HepG2 (cell line): ENCODE data around the gene RASA2. TPM values are rescaled to one million over a fixed set of nuclear protein-coding genes. Genes with fewer than 3 reads are reported as not detected.

Source experiments
- ATAC-seq: fragments of 200-7000 bp; cut with Tn5 transposase; 3 replicates; pipeline ENCODE4 v1.9.1; 2020; ENCODE audit warnings: mild to moderate bottlenecking, moderate library complexity
- BruUV-seq: library from RNA; stranded (reverse); fragments of 400-500 nt; replicated peaks from 2 replicates; lab custom pipeline; 2021; lab: Mats Ljungman, UMichigan
- CTCF ChIA-PET: fragments of 300-600 bp; formaldehyde crosslinking; extraction: SDS; loops from one replicate; lab custom pipeline; 2021; ENCODE audit warnings: low total read pairs, inconsistent platforms, low intra/inter-chr PET ratio; lab: Yijun Ruan, JAX
- POLR2A ChIA-PET: fragments of 350-600 bp; sonication (Branson Sonifier 250); formaldehyde crosslinking; loops from one replicate; lab custom pipeline; 2020; ENCODE audit warnings: antibody characterized with exemption, inconsistent platforms; lab: Yijun Ruan, JAX
- DNase-seq: peaks from one replicate; pipeline ENCODE4 v3.0.0-alpha.2; 2015; ENCODE audit warnings: low spot score
- FAIRE-seq: peaks from 3 replicates; lab custom pipeline; 2011; peaks lifted over from hg19 to GRCh38; lab: Jason Lieb, UNC
- H2AFZ ChIP-seq: one replicate; pipeline ENCODE4 v1.6.1; 2011; ENCODE audit warnings: low read length, inconsistent platforms
- H3K27ac ChIP-seq: fragments of 300-600 bp; 3 replicates; pipeline ENCODE4 v1.8.0; 2011; ENCODE audit warnings: mixed run types, mild to moderate bottlenecking, mixed read lengths, low read length, inconsistent platforms; ENCODE audit not compliant: insufficient read depth; ENCODE audit errors: extremely low read length
- H3K27me3 ChIP-seq, 2 experiments: fragments of 200-600 bp in 1 of 2; 2 replicates in 1 of 2; 3 replicates in 1 of 2; pipeline versions ENCODE4 v1.6.0 to v1.8.0; 2011; ENCODE audit warnings: low read length in 2 of 2, mild to moderate bottlenecking in 2 of 2, moderate library complexity in 2 of 2, inconsistent platforms in 1 of 2; ENCODE audit not compliant: insufficient read depth in 2 of 2, control insufficient read depth in 1 of 2
- H3K36me3 ChIP-seq, 2 experiments: fragments of 200-600 bp in 1 of 2; replicated peaks in 1 of 2; 2 replicates in 1 of 2; 3 replicates in 1 of 2; pipeline versions ENCODE4 v1.5.1 to v1.8.0; 2011; ENCODE audit warnings: low read length in 2 of 2, inconsistent platforms in 1 of 2; ENCODE audit not compliant: insufficient read depth in 2 of 2, control insufficient read depth in 1 of 2
- H3K4me1 ChIP-seq: 2 replicates; pipeline ENCODE4 v1.5.1; 2012; ENCODE audit warnings: low read length, inconsistent platforms; ENCODE audit not compliant: insufficient read depth
- H3K4me2 ChIP-seq: 2 replicates; pipeline ENCODE4 v1.6.0; 2011; ENCODE audit warnings: low read depth, low read length, inconsistent platforms
- H3K4me3 ChIP-seq, 3 experiments: fragments of 200-600 bp in 1 of 3; sonication (generic), shearing (Covaris generic) in 1 of 3; replicated peaks in 1 of 3; 2 replicates each; pipeline ENCODE4 v1.5.1; 2011 to 2016; ENCODE audit warnings: low read length in 3 of 3, inconsistent platforms in 2 of 3, low read depth in 2 of 3, mild to moderate bottlenecking in 2 of 3, control low read depth in 1 of 3, mixed read lengths in 1 of 3; ENCODE audit not compliant: insufficient read depth in 1 of 3
- H3K79me2 ChIP-seq: one replicate; pipeline ENCODE4 v1.6.1; 2011; ENCODE audit warnings: low read length, inconsistent platforms; ENCODE audit not compliant: insufficient read depth
- H3K9ac ChIP-seq: 2 replicates; pipeline ENCODE4 v1.6.0; 2011; ENCODE audit warnings: mild to moderate bottlenecking, low read depth, low read length, inconsistent platforms; ENCODE audit not compliant: insufficient read depth
- H3K9me3 ChIP-seq: 2 replicates; pipeline ENCODE4 v1.5.1; 2012; ENCODE audit warnings: mild to moderate bottlenecking, low read length
- H4K20me1 ChIP-seq: 2 replicates; pipeline ENCODE4 v1.6.0; 2011; ENCODE audit warnings: inconsistent platforms, mild to moderate bottlenecking, low read length, moderate library complexity; ENCODE audit not compliant: insufficient read depth
- PPARG ChIP-seq: conservative IDR thresholded peaks from 2 replicates; pipeline ENCODE4 v1.6.1; 2016; ENCODE audit warnings: missing biosample characterization, missing genetic modification reagents
- RFX3 ChIP-seq: IDR thresholded peaks from 2 replicates; pipeline ENCODE4 v1.6.1; 2016; ENCODE audit warnings: missing biosample characterization, missing genetic modification reagents
- ZNF446 ChIP-seq: sonication (generic); formaldehyde crosslinking; IDR thresholded peaks from 2 replicates; pipeline ENCODE4 v1.5.0; 2020; ENCODE audit warnings: mild to moderate bottlenecking, missing genetic modification reagents
- ZNF598 ChIP-seq: sonication (generic); formaldehyde crosslinking; IDR thresholded peaks from 2 replicates; pipeline ENCODE4 v1.5.1; 2020; ENCODE audit warnings: mild to moderate bottlenecking, missing genetic modification reagents, borderline replicate concordance
- WGBS: methylation state at CpG from one replicate; pipeline ENCODE4 v1.1.6; 2017; ENCODE audit warnings: low lambda C conversion rate; 5-methylcytosine and 5-hydroxymethylcytosine counted together
- in situ Hi-C: cut with HindIII; loops from 2 replicates; pipeline ENCODE4 v1.10.0; 2017; ENCODE audit warnings: low pct_unique_long_range_greater_than_20kb; ENCODE audit not compliant: extremely low pct_ligation_motif_present
- intact Hi-C: fragments of 100-400 bp; cut with micrococcal nuclease; formaldehyde crosslinking; loops from one replicate; pipeline ENCODE4 v1.10.0; 2022; ENCODE audit not compliant: unreplicated experiment
- polyA plus RNA-seq, 8 experiments: library from polyadenylated mRNA; depleted of rRNA in 3 of 8; stranded (reverse) in 7 of 8; unstranded in 1 of 8; fragments of >200 nt; fragmentation: Illumina TruSeq in 4 of 8; extraction: Trizol in 4 of 8; gene quantifications; 2 replicates each; pipeline versions ENCODE4 v1.2.1 to v1.2.3, GENCODE V29; 2011 to 2016; ENCODE audit warnings: low read depth in 4 of 8, missing spikeins in 1 of 8, mixed read lengths in 1 of 8; ENCODE audit not compliant: insufficient read depth in 1 of 8
- total RNA-seq, 5 experiments: library from RNA; depleted of rRNA; stranded (reverse); fragments of >200 nt; fragmentation: Illumina TruSeq; extraction: Trizol; gene quantifications; 2 replicates each; pipeline ENCODE4 v1.2.3, GENCODE V29; 2016; ENCODE audit warnings: low read depth in 1 of 5
- TF ChIP-seq, protein P1 (sequence below): sonication (generic); formaldehyde crosslinking; IDR thresholded peaks from 2 replicates; pipeline ENCODE4 v1.5.0; 2020; ENCODE audit warnings: mild to moderate bottlenecking, missing genetic modification reagents, borderline replicate concordance

The RASA2 gene
- total and polyA plus RNA-seq, 2 of the 13 experiments (the other 11 are each of a cell fraction or from before 2014, with no cell fraction given): 5.4 to 8.5 TPM

DNA sequence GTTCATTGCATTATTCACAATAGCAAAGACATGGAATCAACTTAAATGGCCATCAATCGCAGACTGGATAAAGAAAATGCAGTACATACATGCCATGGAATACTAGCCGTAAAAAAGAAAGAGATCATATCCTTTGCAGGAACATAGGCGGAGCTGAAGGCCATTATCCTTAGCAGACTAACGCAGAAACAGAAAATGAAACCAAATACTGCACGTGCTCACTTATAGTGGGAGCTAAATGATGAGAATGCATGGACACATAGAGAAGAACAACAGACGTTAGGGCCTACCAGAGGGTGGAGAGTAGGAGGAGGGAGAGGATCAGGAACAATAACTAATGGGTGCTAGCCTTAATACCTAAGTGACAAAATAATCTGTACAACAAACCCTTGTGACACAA is 57.9 kb downstream of the RASA2 start (continued):
- no peak for TF ChIP-seq RFX3 (CRISPR knock-in tag)

DNA sequence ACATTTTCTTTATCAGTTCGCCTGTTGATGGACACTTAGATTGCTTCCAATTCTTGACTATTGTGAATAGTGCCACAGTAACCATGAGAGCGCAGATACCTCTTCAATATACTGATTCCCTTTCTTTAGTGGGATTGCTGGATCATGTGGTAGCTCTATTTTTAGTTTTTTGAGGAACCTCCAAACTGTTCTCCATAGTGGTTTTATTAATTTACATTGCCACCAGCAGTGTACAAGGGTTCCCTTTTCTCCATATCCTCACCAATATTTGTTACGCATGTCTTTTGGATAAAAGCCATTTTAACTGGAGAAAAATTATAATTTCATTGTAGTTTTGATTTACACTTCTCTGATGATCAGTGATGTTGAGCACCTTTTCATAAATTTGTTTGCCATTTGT is 59.3 kb downstream of the RASA2 start:
- no peaks in the 10 kb centered on the region for H4K20me1 ChIP-seq
- no peak for FAIRE-seq
- H3K9me3 ChIP-seq: no peaks in the 10 kb centered on the region
- WGBS: 100% methylated on average over 3 of the region's 3 CpGs
- H3K27ac ChIP-seq: no peak overlapping the region
- H2AFZ ChIP-seq: no peak overlapping the region
- in situ Hi-C loops (no loop called here), intact Hi-C loops (no loop called here)
- no peaks in the 10 kb centered on the region for H3K79me2 ChIP-seq
- no peak overlapping the region for H3K9ac ChIP-seq
- CTCF ChIA-PET: no interaction called here
- peaks cover 2 to 9% of the 10 kb centered on the region in 2 experiments; a peak in 3 of 5 replicates for H3K36me3 ChIP-seq
- H3K4me1 ChIP-seq: no peaks in the 10 kb centered on the region
- no peak for DNase-seq
- POLR2A ChIA-PET: no interaction called here
- H3K4me2 ChIP-seq: no peak overlapping the region
- H3K4me3 ChIP-seq: no peak overlapping the region
- H3K27me3 ChIP-seq: no peaks in the 10 kb centered on the region
- BruUV-seq: no TSS peak
- no peak for ATAC-seq
- no peak for TF ChIP-seq ZNF598
- TF ChIP-seq, protein P1, sequence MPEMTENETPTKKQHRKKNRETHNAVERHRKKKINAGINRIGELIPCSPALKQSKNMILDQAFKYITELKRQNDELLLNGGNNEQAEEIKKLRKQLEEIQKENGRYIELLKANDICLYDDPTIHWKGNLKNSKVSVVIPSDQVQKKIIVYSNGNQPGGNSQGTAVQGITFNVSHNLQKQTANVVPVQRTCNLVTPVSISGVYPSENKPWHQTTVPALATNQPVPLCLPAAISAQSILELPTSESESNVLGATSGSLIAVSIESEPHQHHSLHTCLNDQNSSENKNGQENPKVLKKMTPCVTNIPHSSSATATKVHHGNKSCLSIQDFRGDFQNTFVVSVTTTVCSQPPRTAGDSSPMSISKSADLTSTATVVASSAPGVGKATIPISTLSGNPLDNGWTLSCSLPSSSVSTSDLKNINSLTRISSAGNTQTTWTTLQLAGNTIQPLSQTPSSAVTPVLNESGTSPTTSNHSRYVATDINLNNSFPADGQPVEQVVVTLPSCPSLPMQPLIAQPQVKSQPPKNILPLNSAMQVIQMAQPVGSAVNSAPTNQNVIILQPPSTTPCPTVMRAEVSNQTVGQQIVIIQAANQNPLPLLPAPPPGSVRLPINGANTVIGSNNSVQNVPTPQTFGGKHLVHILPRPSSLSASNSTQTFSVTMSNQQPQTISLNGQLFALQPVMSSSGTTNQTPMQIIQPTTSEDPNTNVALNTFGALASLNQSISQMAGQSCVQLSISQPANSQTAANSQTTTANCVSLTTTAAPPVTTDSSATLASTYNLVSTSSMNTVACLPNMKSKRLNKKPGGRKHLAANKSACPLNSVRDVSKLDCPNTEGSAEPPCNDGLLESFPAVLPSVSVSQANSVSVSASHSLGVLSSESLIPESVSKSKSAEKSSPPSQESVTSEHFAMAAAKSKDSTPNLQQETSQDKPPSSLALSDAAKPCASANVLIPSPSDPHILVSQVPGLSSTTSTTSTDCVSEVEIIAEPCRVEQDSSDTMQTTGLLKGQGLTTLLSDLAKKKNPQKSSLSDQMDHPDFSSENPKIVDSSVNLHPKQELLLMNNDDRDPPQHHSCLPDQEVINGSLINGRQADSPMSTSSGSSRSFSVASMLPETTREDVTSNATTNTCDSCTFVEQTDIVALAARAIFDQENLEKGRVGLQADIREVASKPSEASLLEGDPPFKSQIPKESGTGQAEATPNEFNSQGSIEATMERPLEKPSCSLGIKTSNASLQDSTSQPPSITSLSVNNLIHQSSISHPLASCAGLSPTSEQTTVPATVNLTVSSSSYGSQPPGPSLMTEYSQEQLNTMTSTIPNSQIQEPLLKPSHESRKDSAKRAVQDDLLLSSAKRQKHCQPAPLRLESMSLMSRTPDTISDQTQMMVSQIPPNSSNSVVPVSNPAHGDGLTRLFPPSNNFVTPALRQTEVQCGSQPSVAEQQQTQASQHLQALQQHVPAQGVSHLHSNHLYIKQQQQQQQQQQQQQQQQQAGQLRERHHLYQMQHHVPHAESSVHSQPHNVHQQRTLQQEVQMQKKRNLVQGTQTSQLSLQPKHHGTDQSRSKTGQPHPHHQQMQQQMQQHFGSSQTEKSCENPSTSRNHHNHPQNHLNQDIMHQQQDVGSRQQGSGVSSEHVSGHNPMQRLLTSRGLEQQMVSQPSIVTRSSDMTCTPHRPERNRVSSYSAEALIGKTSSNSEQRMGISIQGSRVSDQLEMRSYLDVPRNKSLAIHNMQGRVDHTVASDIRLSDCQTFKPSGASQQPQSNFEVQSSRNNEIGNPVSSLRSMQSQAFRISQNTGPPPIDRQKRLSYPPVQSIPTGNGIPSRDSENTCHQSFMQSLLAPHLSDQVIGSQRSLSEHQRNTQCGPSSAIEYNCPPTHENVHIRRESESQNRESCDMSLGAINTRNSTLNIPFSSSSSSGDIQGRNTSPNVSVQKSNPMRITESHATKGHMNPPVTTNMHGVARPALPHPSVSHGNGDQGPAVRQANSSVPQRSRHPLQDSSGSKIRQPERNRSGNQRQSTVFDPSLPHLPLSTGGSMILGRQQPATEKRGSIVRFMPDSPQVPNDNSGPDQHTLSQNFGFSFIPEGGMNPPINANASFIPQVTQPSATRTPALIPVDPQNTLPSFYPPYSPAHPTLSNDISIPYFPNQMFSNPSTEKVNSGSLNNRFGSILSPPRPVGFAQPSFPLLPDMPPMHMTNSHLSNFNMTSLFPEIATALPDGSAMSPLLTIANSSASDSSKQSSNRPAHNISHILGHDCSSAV (CRISPR knock-in tag): no peak
- TF ChIP-seq ZNF446 (CRISPR knock-in tag): no peak
- no peak for TF ChIP-seq PPARG (CRISPR knock-in tag)
